DOHH2 (cell line): ENCODE data around the gene C11orf65.

Source experiments
- H3F3A ChIP-seq: fragments of 200-600 bp; sonication (generic), shearing (Covaris generic); 2 replicates; pipeline ENCODE4 v1.6.0; 2016; ENCODE audit warnings: antibody characterized with exemption, mild to moderate bottlenecking; ENCODE audit not compliant: control insufficient read depth, insufficient read depth
- H3K27ac ChIP-seq: fragments of 200-600 bp; sonication (generic); 2 replicates; pipeline ENCODE4 v1.5.1; 2014; ENCODE audit warnings: low read depth, mild to moderate bottlenecking, low read length, moderate library complexity
- H3K27me3 ChIP-seq: fragments of 200-600 bp; sonication (generic); 2 replicates; pipeline ENCODE4 v1.6.1; 2014; ENCODE audit warnings: mild to moderate bottlenecking, low read length, mixed read lengths; ENCODE audit not compliant: control insufficient read depth
- H3K36me3 ChIP-seq: fragments of 200-600 bp; sonication (generic); 2 replicates; pipeline ENCODE4 v1.6.1; 2014; ENCODE audit warnings: mild to moderate bottlenecking, low read length, moderate library complexity, mixed read lengths; ENCODE audit not compliant: control insufficient read depth
- H3K4me1 ChIP-seq: fragments of 200-600 bp; sonication (generic); 2 replicates; pipeline ENCODE4 v1.6.1; 2014; ENCODE audit warnings: mild to moderate bottlenecking, low read length, mixed read lengths; ENCODE audit not compliant: control insufficient read depth
- H3K4me2 ChIP-seq: fragments of 200-600 bp; sonication (generic); 2 replicates; pipeline ENCODE4 v1.6.0; 2014; ENCODE audit warnings: mild to moderate bottlenecking, low read length, moderate library complexity
- H3K4me3 ChIP-seq: fragments of 200-600 bp; sonication (generic); 2 replicates; pipeline ENCODE4 v1.5.1; 2014; ENCODE audit warnings: mild to moderate bottlenecking, low read length, mixed read lengths
- H3K79me2 ChIP-seq: fragments of 200-600 bp; sonication (generic); 2 replicates; pipeline ENCODE4 v1.6.1; 2014; ENCODE audit warnings: mild to moderate bottlenecking, low read length, mixed read lengths; ENCODE audit not compliant: control insufficient read depth
- H3K9me2 ChIP-seq: fragments of 200-600 bp; sonication (generic); replicated peaks from 2 replicates; pipeline ENCODE4 v1.6.1; 2014; ENCODE audit warnings: mild to moderate bottlenecking, low read length, mixed read lengths; ENCODE audit not compliant: control insufficient read depth
- H3K9me3 ChIP-seq: fragments of 200-600 bp; sonication (generic); 2 replicates; pipeline ENCODE4 v1.6.1; 2014; ENCODE audit warnings: antibody characterized with exemption, low read length, mixed read lengths; ENCODE audit not compliant: control insufficient read depth, insufficient read depth
- H4K20me1 ChIP-seq: fragments of 200-600 bp; sonication (generic); 2 replicates; pipeline ENCODE4 v1.6.0; 2014; ENCODE audit warnings: low read depth, mild to moderate bottlenecking, antibody characterized with exemption, low read length, moderate library complexity; ENCODE audit not compliant: control insufficient read depth, insufficient read depth
- EZH2phosphoT487 ChIP-seq: fragments of 200-600 bp; sonication (generic); IDR thresholded peaks from 2 replicates; pipeline ENCODE4 v1.6.1; 2017; ENCODE audit warnings: borderline replicate concordance, mild to moderate bottlenecking, antibody characterized with exemption, low read length, moderate library complexity, mixed read lengths
- TF ChIP-seq, protein P1 (sequence below): fragments of 200-600 bp; sonication (generic); IDR thresholded peaks from one replicate; pipeline ENCODE4 v1.5.1; 2014; ENCODE audit warnings: antibody characterized with exemption, mild to moderate bottlenecking, low read depth, low read length; ENCODE audit not compliant: poor library complexity, severe bottlenecking

Gene C11orf65

DNA sequence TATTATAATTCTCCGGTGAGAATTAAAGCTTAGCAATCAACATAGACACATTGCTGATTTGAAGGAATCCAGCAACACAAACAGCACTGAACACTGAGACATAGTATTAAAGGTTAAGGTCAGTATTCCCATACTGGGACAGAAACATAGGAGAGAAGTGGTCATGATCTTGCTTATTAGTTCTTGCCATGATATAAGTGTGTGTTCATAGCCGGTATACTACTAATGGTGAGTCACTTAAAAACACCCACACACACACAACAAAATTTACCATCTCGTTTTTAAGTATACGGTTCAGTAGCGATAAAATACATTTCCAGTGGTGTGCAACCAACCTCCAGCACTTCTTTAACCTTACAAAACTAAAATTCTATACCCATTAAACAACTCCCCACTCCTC lies 96.3 kb downstream of the C11orf65 start:
- Histone ChIP-seq H3K27me3 (no peaks in the 10 kb centered on the region), H3K4me3 (no peak overlapping the region), H3K9me3 (no peaks in the 10 kb centered on the region), H3F3A (no peaks in the 10 kb centered on the region), H3K4me2 (no peak overlapping the region), H3K79me2 (no peaks in the 10 kb centered on the region), H3K9me2 (no peaks in the 10 kb centered on the region), H3K36me3 (peaks cover 22% of the 10 kb centered on the region), H4K20me1 (no peaks in the 10 kb centered on the region), H3K4me1 (no peaks in the 10 kb centered on the region), H3K27ac (no peak overlapping the region)
- TF ChIP-seq, protein P1, sequence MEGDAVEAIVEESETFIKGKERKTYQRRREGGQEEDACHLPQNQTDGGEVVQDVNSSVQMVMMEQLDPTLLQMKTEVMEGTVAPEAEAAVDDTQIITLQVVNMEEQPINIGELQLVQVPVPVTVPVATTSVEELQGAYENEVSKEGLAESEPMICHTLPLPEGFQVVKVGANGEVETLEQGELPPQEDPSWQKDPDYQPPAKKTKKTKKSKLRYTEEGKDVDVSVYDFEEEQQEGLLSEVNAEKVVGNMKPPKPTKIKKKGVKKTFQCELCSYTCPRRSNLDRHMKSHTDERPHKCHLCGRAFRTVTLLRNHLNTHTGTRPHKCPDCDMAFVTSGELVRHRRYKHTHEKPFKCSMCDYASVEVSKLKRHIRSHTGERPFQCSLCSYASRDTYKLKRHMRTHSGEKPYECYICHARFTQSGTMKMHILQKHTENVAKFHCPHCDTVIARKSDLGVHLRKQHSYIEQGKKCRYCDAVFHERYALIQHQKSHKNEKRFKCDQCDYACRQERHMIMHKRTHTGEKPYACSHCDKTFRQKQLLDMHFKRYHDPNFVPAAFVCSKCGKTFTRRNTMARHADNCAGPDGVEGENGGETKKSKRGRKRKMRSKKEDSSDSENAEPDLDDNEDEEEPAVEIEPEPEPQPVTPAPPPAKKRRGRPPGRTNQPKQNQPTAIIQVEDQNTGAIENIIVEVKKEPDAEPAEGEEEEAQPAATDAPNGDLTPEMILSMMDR, result no peak
- no peak for TF ChIP-seq EZH2phosphoT487

DNA sequence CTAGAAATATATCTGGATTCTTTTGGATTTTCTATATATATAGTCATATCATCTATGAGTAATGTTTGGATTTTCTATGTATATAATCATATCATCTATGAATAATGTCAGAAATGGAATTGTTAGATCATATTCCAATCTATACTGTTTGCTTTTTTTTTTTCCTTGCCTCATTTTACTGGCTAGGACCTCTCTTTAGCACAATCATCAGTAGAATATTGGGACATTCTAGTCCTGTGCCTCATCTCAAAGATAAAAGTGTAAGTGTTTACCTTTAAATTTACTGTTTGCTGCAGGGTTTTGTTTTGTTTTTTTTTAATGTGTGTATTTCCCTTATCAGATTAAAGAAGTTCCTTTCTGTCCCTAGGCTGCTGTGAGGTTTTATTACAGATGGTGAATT lies 97.0 kb downstream of the C11orf65 start:
- Histone ChIP-seq H3K79me2 (no peaks in the 10 kb centered on the region), H3K36me3 (peaks cover 28% of the 10 kb centered on the region), H3F3A (no peaks in the 10 kb centered on the region), H3K4me1 (no peaks in the 10 kb centered on the region), H3K4me2 (no peak overlapping the region), H4K20me1 (no peaks in the 10 kb centered on the region), H3K27me3 (no peaks in the 10 kb centered on the region), H3K9me3 (no peaks in the 10 kb centered on the region), H3K27ac (no peak overlapping the region), H3K9me2 (no peaks in the 10 kb centered on the region), H3K4me3 (no peak overlapping the region)
- TF ChIP-seq EZH2phosphoT487, result no peak
- TF ChIP-seq, protein P1, result no peak

DNA sequence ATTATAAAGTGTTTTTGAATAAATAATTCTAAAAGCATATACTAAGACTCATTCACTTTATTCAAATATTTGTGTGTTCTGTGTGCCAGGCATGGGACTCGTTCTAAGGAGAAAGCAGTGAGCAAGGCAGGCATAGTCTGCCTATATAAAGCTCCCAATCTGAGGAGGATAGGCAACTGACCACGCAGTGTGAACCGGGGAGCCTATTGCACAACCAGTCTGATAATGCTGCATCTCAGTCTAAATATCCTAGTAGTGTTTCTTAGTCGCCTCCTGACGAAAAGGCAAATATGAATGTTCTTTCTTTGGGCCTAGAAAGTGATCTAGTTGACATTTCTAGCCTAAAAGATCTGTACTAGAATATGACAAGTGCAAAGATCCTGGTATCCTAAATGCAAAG lies 98.3 kb downstream of the C11orf65 start:
- TF ChIP-seq EZH2phosphoT487, result no peak
- no peaks in the 10 kb centered on the region for H3K79me2 ChIP-seq
- peaks cover 39% of the 10 kb centered on the region for H3K36me3 ChIP-seq
- H3K27ac ChIP-seq, result no peak overlapping the region
- H3K4me2 ChIP-seq, result no peak overlapping the region
- H3F3A ChIP-seq, result no peaks in the 10 kb centered on the region
- no peaks in the 10 kb centered on the region for H4K20me1 ChIP-seq
- no peak overlapping the region for H3K4me3 ChIP-seq
- H3K9me2 ChIP-seq, result no peaks in the 10 kb centered on the region
- no peaks in the 10 kb centered on the region for H3K27me3 ChIP-seq
- no peaks in the 10 kb centered on the region for H3K4me1 ChIP-seq
- no peaks in the 10 kb centered on the region for H3K9me3 ChIP-seq

DNA sequence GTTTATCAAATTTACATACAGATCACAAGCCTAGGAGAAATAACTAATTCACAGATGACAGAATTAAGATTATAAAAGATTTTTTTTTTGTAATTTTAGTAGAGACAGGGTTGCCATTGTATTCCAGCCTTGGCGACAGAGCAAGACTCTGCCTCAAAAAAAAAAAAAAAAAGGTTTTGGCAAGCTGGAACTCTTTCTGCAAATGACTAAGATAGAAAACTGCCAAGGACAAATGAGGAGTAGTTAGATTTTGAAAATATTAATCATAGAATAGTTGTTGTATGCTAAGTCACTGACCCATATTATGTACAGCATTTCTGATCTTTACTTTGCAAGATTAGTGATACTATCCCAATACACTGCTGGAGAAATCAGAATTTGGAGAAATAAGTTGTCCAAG lies 99.2 kb downstream of the C11orf65 start:
- Histone ChIP-seq H3K27me3 (no peaks in the 10 kb centered on the region), H3K36me3 (peaks cover 39% of the 10 kb centered on the region)

More for the DNA sequence above, 99.2 kb downstream of the C11orf65 start:
- Histone ChIP-seq H4K20me1 (no peaks in the 10 kb centered on the region), H3K9me3 (no peaks in the 10 kb centered on the region), H3K4me2 (no peak overlapping the region), H3F3A (no peaks in the 10 kb centered on the region), H3K9me2 (no peaks in the 10 kb centered on the region), H3K27ac (no peak overlapping the region), H3K4me1 (no peaks in the 10 kb centered on the region), H3K79me2 (no peaks in the 10 kb centered on the region), H3K4me3 (no peak overlapping the region)
- no peak for TF ChIP-seq EZH2phosphoT487
- TF ChIP-seq, protein P1, result no peak
